K562 (cell line): ENCODE measurements around the gene SARS2. TPM values are rescaled to one million over a fixed set of nuclear protein-coding genes. Genes with fewer than 3 reads are reported as not detected.

Source experiments
- GABPB2 ChIP-seq: fragments of 250-450 bp; sonication (Bioruptor Pico); conservative IDR thresholded peaks from 2 replicates; pipeline ENCODE4 v1.5.1; 2021; ENCODE audit warnings: mild to moderate bottlenecking
- HLTF ChIP-seq: fragments of 450-650 bp; IDR thresholded peaks from 2 replicates; pipeline ENCODE4 v1.6.1; 2016
- KAT7 ChIP-seq: sonication (generic); formaldehyde crosslinking; IDR thresholded peaks from 2 replicates; pipeline ENCODE4 v1.8.0; 2022; ENCODE audit warnings: missing genetic modification reagents, mild to moderate bottlenecking, borderline replicate concordance
- MYNN ChIP-seq, 2 experiments: sonication (generic); formaldehyde crosslinking in 1 of 2; IDR thresholded peaks; 2 replicates each; pipeline versions ENCODE4 v1.5.0 to v1.6.1; 2016 to 2020; ENCODE audit warnings: antibody characterized with exemption in 1 of 2, missing genetic modification reagents in 1 of 2
- NCOR1 ChIP-seq: fragments of 450-650 bp; IDR thresholded peaks from 2 replicates; pipeline ENCODE4 v1.6.1; 2016; ENCODE audit warnings: mild to moderate bottlenecking, moderate library complexity
- NELFE ChIP-seq: IDR thresholded peaks from 2 replicates; pipeline ENCODE4 v1.6.1; 2011; ENCODE audit warnings: mild to moderate bottlenecking; ENCODE audit not compliant: insufficient read depth, insufficient read length
- NR2C2 ChIP-seq, 2 experiments: fragments of 200-800 bp in 1 of 2; sonication (Bioruptor generic) in 1 of 2; sonication (generic) in 1 of 2; formaldehyde crosslinking in 1 of 2; IDR thresholded peaks; 2 replicates each; pipeline versions ENCODE4 v1.6.1 to v1.8.0; 2016 to 2022; ENCODE audit warnings: mild to moderate bottlenecking in 1 of 2, missing compliant biosample characterization in 1 of 2, missing genetic modification characterization in 1 of 2, missing genetic modification reagents in 1 of 2
- PHF8 ChIP-seq: fragments of 200-600 bp; sonication (generic); IDR thresholded peaks from 2 replicates; pipeline ENCODE4 v1.6.1; 2012; ENCODE audit warnings: mixed run types, mild to moderate bottlenecking, inconsistent platforms, low read length, moderate library complexity, borderline replicate concordance
- TGIF2 ChIP-seq: sonication (generic); formaldehyde crosslinking; IDR thresholded peaks from 2 replicates; pipeline ENCODE4 v1.8.1; 2022; ENCODE audit warnings: mild to moderate bottlenecking, missing genetic modification reagents, moderate library complexity
- TSC22D4 ChIP-seq: fragments of 450-650 bp; IDR thresholded peaks from 2 replicates; pipeline ENCODE4 v1.6.1; 2016; ENCODE audit warnings: missing genetic modification characterization, missing biosample characterization, control low read depth
- ZC3H4 ChIP-seq: sonication (generic); formaldehyde crosslinking; IDR thresholded peaks from 2 replicates; pipeline ENCODE4 v1.9.0; 2021; ENCODE audit warnings: missing genetic modification reagents, borderline replicate concordance
- polyA plus RNA-seq, 8 experiments: library from polyadenylated mRNA; depleted of rRNA in 4 of 8; stranded (reverse) in 5 of 8; unstranded in 3 of 8; fragments of >200 nt; fragmentation: Nextera tagmentation in 2 of 8; fragmentation: Illumina TruSeq in 1 of 8; extraction: Ambion mirVana in 2 of 8; extraction: Trizol in 1 of 8; gene quantifications; 2 replicates each; pipeline versions ENCODE4 v1.2.1 to v1.2.3, GENCODE V29; 2011 to 2014; ENCODE audit warnings: inconsistent platforms in 1 of 8, missing spikeins in 1 of 8
- total RNA-seq, 7 experiments: library from RNA; depleted of rRNA in 6 of 7; stranded (reverse); fragments of >200 nt in 6 of 7; fragmentation: Illumina TruSeq in 2 of 7; extraction: Trizol in 2 of 7; gene quantifications; 2 replicates each; pipeline versions ENCODE4 v1.2.1 to v1.2.3, GENCODE V29; 2011 to 2021; ENCODE audit warnings: low replicate concordance in 1 of 7
- TF ChIP-seq, protein P1 (sequence below): fragments of 250-450 bp; sonication (Bioruptor Pico); IDR thresholded peaks from 2 replicates; pipeline ENCODE4 v1.8.0; 2022; ENCODE audit warnings: moderate library complexity, mild to moderate bottlenecking, inconsistent platforms
- TF ChIP-seq, protein P2 (sequence below), 2 experiments: fragments of 450-650 bp; IDR thresholded peaks; 2 replicates each; pipeline ENCODE4 v1.6.1; 2018; ENCODE audit warnings: mild to moderate bottlenecking in 2 of 2, low read depth in 1 of 2; ENCODE audit not compliant: partially characterized antibody in 2 of 2
- TF ChIP-seq, protein P3 (sequence below): fragments of 200-400 bp; formaldehyde crosslinking; IDR thresholded peaks from 2 replicates; pipeline ENCODE4 v1.6.1; 2017; ENCODE audit warnings: mild to moderate bottlenecking, low read depth, low read length, moderate library complexity
- TF ChIP-seq, protein P4 (sequence below): IDR thresholded peaks from 3 replicates; pipeline ENCODE4 v1.6.1; 2011; ENCODE audit warnings: borderline replicate concordance, mild to moderate bottlenecking, moderate library complexity; ENCODE audit not compliant: insufficient read length; ENCODE audit errors: extremely low read depth
- TF ChIP-seq, protein P5 (sequence below): fragments of 250-450 bp; sonication (Bioruptor Pico); IDR thresholded peaks from 2 replicates; pipeline ENCODE4 v1.5.0; 2021

Gene SARS2
- total and polyA plus RNA-seq, 9 of the 15 experiments (the other 6 are each of a cell fraction or from before 2014, with no cell fraction given) = 3.1 to 59.1 (median 31.7) TPM

DNA sequence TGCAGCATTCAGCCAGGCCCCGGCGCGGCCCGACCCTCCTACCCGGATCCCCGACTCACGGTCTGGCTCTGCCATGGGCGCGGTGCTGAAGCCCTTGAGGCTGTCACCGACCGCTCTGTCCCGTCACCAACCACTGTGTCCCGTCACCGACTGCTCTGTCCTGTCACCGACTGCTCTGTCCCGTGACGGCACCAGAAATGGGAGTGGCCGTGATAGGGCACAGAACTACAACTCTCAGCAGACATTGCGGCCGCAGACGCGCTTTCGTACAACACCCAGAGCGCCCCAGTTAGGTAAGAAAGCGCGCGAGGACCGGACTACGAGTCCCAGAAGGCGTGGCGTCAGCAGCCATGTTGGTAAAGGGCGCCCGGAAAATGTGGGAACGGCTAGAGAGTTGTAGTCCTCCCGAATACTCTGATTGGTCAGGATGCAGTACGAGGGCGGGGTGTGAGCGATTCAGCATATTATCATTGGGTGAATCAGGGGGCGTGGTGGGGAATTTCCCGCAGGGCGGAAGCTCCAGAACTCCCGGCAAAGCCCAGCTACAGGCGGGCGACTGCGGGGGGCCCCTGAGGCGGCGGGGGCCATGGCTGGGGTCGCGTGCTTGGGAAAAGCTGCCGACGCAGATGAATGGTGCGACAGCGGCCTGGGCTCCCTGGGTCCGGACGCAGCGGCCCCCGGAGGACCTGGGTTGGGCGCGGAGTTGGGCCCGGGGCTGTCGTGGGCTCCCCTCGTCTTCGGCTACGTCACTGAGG lies 30.9 kb downstream of the SARS2 start, which contains the start of the genes NFKBIB and SIRT2 (continued):
- TF ChIP-seq, protein P1, sequence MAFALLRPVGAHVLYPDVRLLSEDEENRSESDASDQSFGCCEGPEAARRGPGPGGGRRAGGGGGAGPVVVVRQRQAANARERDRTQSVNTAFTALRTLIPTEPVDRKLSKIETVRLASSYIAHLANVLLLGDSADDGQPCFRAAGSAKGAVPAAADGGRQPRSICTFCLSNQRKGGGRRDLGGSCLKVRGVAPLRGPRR (CRISPR knock-in tag) = no peak
- TF ChIP-seq KAT7 (CRISPR knock-in tag) (no peak), NCOR1 (no peak), TSC22D4 (tag) (no peak), TGIF2 (CRISPR knock-in tag) (no peak), NELFE (no peak), ZC3H4 (no peak), GABPB2 (CRISPR knock-in tag) (no peak), MYNN (IDR thresholded peaks at IDR 0.05) (no peak), MYNN (CRISPR knock-in tag; IDR thresholded peaks at IDR 0.05) (no peak), NR2C2 (CRISPR knock-in tag; IDR thresholded peaks at IDR 0.05) (peak; percentile 78), NR2C2 (tag; IDR thresholded peaks at IDR 0.05) (peak; percentile 94), PHF8 (peak; percentile 69; the same call in 1 of the 2 replicates), HLTF (no peak; the same call in 1 of the 2 replicates)
- TF ChIP-seq, protein P2, sequence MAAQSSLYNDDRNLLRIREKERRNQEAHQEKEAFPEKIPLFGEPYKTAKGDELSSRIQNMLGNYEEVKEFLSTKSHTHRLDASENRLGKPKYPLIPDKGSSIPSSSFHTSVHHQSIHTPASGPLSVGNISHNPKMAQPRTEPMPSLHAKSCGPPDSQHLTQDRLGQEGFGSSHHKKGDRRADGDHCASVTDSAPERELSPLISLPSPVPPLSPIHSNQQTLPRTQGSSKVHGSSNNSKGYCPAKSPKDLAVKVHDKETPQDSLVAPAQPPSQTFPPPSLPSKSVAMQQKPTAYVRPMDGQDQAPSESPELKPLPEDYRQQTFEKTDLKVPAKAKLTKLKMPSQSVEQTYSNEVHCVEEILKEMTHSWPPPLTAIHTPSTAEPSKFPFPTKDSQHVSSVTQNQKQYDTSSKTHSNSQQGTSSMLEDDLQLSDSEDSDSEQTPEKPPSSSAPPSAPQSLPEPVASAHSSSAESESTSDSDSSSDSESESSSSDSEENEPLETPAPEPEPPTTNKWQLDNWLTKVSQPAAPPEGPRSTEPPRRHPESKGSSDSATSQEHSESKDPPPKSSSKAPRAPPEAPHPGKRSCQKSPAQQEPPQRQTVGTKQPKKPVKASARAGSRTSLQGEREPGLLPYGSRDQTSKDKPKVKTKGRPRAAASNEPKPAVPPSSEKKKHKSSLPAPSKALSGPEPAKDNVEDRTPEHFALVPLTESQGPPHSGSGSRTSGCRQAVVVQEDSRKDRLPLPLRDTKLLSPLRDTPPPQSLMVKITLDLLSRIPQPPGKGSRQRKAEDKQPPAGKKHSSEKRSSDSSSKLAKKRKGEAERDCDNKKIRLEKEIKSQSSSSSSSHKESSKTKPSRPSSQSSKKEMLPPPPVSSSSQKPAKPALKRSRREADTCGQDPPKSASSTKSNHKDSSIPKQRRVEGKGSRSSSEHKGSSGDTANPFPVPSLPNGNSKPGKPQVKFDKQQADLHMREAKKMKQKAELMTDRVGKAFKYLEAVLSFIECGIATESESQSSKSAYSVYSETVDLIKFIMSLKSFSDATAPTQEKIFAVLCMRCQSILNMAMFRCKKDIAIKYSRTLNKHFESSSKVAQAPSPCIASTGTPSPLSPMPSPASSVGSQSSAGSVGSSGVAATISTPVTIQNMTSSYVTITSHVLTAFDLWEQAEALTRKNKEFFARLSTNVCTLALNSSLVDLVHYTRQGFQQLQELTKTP (IDR thresholded peaks at IDR 0.05; ENCODE audit: low read depth in 1 of 2, partially characterized antibody in 2 of 2) = peak in 1 of 2 experiments; percentile 95
- TF ChIP-seq, protein P3, sequence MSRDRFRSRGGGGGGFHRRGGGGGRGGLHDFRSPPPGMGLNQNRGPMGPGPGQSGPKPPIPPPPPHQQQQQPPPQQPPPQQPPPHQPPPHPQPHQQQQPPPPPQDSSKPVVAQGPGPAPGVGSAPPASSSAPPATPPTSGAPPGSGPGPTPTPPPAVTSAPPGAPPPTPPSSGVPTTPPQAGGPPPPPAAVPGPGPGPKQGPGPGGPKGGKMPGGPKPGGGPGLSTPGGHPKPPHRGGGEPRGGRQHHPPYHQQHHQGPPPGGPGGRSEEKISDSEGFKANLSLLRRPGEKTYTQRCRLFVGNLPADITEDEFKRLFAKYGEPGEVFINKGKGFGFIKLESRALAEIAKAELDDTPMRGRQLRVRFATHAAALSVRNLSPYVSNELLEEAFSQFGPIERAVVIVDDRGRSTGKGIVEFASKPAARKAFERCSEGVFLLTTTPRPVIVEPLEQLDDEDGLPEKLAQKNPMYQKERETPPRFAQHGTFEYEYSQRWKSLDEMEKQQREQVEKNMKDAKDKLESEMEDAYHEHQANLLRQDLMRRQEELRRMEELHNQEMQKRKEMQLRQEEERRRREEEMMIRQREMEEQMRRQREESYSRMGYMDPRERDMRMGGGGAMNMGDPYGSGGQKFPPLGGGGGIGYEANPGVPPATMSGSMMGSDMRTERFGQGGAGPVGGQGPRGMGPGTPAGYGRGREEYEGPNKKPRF = no peak
- TF ChIP-seq, protein P4, sequence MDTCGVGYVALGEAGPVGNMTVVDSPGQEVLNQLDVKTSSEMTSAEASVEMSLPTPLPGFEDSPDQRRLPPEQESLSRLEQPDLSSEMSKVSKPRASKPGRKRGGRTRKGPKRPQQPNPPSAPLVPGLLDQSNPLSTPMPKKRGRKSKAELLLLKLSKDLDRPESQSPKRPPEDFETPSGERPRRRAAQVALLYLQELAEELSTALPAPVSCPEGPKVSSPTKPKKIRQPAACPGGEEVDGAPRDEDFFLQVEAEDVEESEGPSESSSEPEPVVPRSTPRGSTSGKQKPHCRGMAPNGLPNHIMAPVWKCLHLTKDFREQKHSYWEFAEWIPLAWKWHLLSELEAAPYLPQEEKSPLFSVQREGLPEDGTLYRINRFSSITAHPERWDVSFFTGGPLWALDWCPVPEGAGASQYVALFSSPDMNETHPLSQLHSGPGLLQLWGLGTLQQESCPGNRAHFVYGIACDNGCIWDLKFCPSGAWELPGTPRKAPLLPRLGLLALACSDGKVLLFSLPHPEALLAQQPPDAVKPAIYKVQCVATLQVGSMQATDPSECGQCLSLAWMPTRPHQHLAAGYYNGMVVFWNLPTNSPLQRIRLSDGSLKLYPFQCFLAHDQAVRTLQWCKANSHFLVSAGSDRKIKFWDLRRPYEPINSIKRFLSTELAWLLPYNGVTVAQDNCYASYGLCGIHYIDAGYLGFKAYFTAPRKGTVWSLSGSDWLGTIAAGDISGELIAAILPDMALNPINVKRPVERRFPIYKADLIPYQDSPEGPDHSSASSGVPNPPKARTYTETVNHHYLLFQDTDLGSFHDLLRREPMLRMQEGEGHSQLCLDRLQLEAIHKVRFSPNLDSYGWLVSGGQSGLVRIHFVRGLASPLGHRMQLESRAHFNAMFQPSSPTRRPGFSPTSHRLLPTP = no peak
- TF ChIP-seq, protein P5, sequence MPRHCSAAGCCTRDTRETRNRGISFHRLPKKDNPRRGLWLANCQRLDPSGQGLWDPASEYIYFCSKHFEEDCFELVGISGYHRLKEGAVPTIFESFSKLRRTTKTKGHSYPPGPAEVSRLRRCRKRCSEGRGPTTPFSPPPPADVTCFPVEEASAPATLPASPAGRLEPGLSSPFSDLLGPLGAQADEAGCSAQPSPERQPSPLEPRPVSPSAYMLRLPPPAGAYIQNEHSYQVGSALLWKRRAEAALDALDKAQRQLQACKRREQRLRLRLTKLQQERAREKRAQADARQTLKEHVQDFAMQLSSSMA (CRISPR knock-in tag) = no peak
